Epidermal melanocyte (primary cell): ENCODE measurements around the gene DPEP3.
"Not testable (repeated sequence)": the region's sequence is repeated elsewhere in the genome, so short reads cannot be mapped to it uniquely, and the experiment has no call there.

Source experiments
- DNase-seq: peaks from one replicate; pipeline ENCODE4 v3.0.0; 2011; ENCODE audit warnings: low spot score; ENCODE audit not compliant: insufficient read length

The DPEP3 gene

GRCh38 chr16:67945392-67945933 lies 34.8 kb downstream of the DPEP3 start:
- DNase-seq, result no peak

GRCh38 chr16:67944690-67945391 lies 35.5 kb downstream of the DPEP3 start:
- no peak for DNase-seq

DNA sequence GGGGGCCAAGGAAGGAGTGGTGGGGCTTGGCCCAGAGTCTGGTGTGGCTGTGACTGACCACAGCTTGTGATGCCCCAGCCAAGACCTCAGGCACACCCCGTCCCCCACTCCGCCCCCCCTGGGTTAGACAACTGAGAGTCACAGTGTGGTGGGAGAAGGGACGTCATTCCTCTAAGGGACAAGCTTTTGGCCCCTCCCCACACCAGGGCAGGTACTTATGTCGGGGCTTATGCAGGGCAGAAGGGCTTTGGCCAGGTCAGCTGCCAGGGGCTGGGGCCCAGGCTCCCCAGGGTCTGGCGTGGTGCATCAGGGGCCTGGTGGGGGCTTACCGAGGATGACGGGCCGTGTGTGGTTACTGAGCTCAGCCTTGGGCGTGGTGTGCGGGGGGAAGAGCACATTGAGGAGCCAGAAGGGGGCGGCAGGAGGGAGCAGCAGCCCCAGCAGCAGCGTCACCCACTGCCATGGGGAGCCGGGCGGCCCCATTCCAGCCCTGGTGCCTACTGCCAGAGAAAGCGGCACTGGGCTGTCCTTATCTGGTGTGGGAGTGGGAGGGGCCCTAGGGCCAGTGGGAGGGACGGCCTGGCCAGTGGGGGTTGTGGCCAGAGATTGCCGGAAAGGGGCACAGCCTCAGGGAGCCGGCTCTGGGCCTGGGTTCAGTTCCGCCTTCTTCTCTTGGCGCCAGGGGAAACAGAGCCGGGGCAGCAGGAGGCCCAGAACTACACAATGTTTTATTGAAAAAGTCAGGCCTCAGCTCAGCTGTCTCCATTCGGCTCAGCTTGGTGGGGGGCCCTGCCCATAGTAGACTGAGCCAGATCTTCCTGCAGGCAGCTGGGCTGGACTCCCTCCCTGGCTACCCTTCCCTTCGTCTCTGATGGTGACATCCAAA lies 36.4 kb downstream of the DPEP3 start, which contains the start of gene LCAT:
LCAT (minus strand) TSS at position 502 of the 886 bp plus-strand sequence; CDS start at position 483, 19 bp downstream.
- DNase-seq, result no peak

- no peak for DNase-seq
Observed at GRCh38 chr16:67943256-67943618, 37.1 kb downstream of the DPEP3 start.

GRCh38 chr16:67942510-67943255 lies 37.6 kb downstream of the DPEP3 start:
- no peak for DNase-seq

DNA sequence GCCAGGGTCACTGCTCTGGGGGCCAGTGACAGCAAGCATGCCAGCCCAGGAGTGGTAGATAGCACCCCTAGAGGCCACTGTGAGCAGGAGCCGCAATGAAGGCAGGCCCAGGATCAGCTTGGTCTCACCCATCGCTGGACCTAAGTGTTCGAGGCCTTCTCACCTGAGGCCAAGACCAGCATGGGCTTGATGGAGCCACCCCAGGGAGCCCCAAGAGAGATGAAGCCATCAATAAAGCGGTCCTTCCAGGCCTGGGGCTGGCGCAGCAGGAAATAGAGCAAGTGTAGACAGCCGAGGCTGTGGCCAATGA lies 38.1 kb downstream of the DPEP3 start:
- DNase-seq, result no peak

GRCh38 chr16:67941469-67942199 lies 38.7 kb downstream of the DPEP3 start:
- no peak for DNase-seq

- DNase-seq, result no peak
Observed at GRCh38 chr16:67940446-67941089, 39.7 kb downstream of the DPEP3 start.

DNA sequence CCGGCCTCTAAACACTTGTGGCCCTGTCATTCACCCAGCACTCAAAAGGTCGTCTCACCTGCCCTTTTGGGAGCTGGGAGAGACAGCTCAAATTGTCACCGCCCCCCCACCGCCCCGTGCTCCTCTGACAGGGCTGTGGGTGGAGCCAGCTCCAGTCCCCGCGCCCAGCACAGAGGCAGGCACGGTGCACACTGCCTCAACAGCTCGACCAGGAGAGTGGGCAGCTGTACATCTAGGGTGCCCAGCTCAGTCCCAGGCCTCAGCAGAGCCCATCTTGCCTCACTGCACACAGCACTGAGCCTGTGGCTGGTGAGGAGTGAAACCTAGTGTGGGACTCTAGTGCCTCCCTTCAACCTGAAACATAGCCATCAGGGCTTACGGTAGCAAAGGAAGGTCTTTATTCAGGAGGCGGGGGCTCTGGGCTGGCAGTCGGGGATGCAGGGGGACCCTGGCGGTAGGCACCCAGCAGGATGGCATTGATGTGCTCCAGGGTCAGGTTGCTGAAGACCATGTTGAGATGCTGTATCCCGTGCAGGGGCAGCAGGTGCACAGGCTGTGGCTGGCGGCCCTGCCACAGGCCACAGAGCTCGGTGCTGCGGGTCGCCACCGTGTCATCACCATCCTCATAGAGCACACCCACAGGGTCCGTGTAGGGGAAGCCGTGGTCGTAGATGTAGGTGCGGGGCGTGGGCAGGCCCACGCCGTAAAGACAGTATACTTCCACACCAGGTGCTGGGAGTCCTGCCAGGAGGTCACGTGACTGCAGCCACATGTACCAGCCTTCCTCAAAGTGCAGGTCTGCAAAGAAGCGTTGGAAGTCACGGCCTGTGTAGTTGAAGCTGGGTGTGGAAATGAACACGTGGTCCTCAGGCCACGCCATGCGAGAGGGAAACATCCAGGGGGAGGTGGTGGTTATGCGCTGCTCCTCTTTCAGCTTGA lies 40.5 kb downstream of the DPEP3 start:
- DNase-seq, result no peak

GRCh38 chr16:67937713-67938112 lies 42.6 kb downstream of the DPEP3 start:
- not testable (repeated sequence) for DNase-seq

- DNase-seq, result no peak
Observed at GRCh38 chr16:67936880-67937605, 43.3 kb downstream of the DPEP3 start.

DNA sequence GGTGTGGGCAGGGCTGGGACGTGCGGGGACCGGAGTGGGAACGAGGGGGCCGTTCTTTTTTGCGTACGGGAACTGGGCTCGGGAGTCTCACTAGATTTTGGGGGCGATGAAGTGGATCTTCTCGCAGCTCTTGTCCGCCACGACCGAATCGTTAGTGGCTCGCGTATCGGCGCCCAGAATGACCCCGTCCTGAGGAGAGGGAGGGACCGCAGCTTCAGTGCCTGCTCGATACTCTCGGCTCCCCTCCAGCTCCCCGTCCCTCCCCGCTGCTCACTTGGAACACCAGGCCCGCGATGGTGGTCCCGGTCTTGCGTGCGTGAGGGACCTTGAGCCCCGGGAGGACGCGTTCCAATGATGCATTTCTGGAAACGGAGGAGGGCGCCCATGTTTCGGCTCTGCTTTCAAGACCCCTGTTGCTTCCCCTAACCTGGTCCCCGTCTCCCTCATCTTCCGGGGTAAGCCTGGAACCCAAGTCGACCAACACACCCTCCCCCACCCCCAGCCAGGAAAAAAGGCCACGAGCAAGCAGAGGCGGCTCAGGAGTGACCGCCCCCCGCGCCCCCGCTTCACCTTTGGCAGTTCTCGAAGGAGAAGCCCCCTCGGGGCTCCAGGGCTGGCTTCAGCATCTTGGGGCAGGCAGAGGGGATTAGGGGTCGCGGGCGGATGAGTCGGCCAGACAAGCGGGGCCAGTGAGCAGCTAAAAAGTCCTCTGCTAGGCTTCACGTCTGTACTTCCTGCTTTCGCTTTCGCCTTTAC lies 44.0 kb downstream of the DPEP3 start, which contains the start of gene PSMB10:
PSMB10 (minus strand) TSS at position 727 of the 756 bp plus-strand sequence; CDS start at position 626, 101 bp downstream.
- peak; percentile 80 for DNase-seq

DNA sequence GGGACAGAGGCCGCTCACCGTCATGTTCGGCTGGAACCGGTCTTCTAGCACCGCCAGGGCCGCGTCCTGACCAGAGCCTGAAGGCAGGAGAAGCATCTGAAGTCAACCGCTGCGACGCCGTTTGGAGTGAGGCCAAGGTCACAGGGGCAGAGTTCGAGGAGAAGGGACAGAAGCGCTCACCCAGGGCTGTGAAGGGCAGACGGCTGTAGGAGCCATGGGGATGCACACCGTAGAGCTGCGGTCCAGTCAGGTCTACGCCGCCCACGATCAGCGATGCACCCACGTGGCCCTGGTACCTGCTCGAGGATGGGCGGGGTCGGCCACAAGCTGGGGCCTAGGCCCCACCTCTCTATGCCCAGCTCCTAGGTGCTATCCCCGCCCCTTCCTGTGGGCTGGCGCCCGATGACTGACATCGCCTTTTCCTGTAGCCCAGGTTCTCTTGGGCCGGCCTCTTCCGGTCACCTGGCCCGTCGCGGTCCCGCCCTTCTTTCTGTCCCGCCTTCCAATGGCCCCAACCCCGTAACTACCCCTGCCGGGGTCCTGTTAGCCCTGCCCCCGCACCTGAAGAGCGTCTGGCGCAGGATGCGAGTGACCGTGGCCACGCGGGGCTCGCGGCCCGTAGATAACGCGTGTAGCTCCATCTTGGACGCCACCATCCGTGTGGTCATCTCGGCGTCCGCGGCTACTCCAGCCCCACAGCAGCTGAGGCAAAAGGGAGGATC lies 44.7 kb downstream of the DPEP3 start:
- DNase-seq, result peak; percentile 100

DNA sequence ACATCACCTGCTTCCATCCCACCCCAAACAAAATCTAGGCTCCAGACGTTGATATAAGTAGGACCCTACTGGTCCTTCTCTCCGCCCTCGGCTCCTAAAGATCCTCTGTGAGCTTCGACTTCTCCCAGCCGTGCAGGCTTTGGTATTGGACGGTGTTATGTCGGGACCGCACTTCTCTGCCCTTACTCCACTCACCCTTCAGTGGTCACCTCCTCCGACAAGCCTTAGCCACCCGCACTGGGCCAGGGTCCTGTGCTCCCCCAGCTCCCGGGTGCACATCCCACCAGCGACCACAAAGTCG lies 45.2 kb downstream of the DPEP3 start:
- DNase-seq, result no peak

DNA sequence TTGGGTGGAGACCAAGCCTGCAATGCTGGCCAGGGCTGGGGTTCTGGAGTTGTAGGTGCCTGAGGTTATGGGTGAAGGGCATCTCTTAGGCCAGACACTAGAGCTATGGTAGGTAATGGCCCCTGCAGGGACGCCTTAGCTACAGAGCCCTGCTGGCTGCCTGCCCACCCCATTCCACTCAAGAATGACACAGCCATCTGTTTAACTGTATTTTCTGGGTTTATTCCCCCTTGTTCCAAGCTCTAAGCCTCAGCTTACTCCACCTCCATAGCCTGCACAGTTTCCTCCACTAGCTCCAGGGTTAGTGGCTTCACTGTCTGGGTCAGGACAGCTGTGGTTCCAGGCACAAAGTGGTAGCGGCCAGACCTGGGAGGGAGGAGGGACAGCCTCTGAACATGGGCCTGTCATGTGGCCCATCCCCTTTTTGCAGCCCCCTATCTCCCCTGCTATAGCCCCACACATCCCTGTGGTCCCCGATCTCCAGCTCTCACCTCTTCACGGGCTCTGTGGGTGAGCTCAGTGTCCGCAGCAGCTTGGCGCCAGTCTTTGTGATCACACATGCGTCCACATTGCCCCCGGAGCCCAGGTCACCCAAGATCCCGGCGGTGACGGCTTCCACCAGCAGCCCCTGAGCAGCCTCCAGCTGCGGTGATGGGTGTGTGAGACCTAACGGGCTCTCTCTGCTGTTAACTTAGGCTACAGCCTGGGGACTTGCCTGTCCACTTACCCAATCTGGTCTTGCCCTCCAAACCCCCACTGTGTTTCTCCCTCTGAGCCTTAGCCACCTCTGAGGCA lies 45.8 kb downstream of the DPEP3 start:
- DNase-seq, result no peak

GRCh38 chr16:67933805-67934204 lies 46.5 kb downstream of the DPEP3 start:
- DNase-seq, result no peak

DNA sequence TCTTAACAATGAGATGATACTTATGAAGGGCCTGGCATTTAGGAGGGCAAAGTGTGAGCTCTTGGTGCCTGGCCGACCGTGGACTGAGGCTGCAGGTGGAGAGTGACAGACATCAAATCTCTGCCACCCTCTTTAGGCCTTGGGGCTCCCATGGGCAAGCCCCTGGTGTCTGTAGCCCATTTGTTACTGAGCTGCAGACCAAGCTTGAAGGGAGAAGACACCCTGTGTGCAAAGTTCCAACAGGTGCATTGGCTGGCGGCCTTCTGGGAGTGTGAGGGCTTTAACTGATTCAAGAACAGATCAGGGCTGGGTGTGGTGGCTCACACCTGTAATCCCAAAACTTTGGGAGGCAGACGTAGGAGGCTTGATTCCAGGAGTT lies 47.8 kb downstream of the DPEP3 start:
- DNase-seq, result no peak
